ENCODE data around the gene MC4R. TPM values are rescaled to one million over a fixed set of nuclear protein-coding genes. Genes with fewer than 3 reads are reported as not detected.

MC4R gene
- total RNA-seq, 1 donor, result not detected

DNA sequence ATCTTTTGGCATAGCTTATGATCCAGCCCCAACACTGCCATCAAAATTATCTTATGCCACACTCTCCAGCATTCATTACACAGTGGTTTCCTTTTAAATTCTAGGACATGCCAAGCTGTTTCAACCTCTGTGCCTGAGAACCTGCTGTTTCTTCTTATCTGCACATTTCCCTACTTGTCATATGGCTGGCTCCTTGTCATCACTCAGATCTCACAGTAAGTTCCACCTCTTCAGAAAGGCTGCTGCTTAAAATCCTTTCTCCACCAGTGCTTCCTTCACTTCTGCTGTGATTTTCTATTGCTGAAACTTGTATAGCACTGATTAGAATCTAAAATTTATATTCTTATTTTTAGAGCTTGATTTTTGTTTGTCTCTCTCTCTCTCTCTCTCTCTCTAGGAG lies 43.4 kb downstream of the MC4R start:
- no peak for DNase-seq (ENCODE audit: low read depth in 2 of 3, low spot score in 2 of 3)

DNA sequence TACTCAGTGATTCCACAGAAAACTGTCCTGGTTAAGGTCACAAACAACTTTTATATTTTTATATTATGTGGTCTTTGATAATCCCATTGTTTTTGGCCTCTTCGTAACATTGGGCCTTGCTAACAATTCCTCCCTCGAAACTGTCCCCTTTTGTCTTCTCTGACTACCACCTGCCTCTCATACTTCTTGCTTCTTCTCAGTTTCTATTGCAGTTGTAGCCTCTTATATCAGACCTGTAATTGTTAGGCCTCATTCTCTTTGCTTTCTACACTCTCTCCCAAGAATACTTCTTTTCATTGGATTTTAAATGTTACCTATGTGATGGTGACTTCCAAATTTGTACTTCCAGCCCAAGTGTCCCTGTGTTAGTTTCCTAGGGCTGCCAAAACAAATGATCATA lies 44.7 kb downstream of the MC4R start:
- no peak for DNase-seq (ENCODE audit: low read depth in 2 of 3, low spot score in 2 of 3)

DNA sequence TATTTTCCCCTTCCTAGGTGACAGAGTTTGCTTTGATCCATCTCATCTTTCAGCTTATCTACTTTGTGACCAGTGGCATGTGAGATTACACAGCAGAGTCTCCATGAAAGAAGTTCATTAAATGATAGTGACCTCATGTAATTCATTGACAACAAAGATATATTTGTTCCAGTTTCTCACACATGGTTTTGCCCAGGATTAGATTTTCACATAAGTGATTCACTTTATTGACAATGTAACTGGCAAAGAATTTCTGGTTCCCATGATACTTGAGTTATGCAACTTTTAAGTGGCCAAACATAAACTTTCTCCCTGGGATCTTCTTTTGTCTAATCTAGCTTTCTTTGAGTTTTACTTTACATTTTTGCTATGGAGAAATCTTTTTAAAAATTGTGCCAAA lies 50.0 kb downstream of the MC4R start:
- DNase-seq (ENCODE audit: low read depth in 2 of 3, low spot score in 2 of 3), result no peak

Data from hematopoietic multipotent progenitor cell (in vitro differentiated cells).